NOMO-1 treated with DMSO at 0.1 percent for 48 hours (cell line): Measurements from ENCODE around the gene ZNF845.
"Not testable (repeated sequence)": the region's sequence is repeated elsewhere in the genome, so short reads cannot be mapped to it uniquely, and the experiment has no call there.

Experiments used
- DNase-seq: peaks from one replicate; lab custom pipeline; 2025; ENCODE audit not compliant: unreplicated experiment; lab: John Stamatoyannopoulos, UW

The ZNF845 gene

DNA sequence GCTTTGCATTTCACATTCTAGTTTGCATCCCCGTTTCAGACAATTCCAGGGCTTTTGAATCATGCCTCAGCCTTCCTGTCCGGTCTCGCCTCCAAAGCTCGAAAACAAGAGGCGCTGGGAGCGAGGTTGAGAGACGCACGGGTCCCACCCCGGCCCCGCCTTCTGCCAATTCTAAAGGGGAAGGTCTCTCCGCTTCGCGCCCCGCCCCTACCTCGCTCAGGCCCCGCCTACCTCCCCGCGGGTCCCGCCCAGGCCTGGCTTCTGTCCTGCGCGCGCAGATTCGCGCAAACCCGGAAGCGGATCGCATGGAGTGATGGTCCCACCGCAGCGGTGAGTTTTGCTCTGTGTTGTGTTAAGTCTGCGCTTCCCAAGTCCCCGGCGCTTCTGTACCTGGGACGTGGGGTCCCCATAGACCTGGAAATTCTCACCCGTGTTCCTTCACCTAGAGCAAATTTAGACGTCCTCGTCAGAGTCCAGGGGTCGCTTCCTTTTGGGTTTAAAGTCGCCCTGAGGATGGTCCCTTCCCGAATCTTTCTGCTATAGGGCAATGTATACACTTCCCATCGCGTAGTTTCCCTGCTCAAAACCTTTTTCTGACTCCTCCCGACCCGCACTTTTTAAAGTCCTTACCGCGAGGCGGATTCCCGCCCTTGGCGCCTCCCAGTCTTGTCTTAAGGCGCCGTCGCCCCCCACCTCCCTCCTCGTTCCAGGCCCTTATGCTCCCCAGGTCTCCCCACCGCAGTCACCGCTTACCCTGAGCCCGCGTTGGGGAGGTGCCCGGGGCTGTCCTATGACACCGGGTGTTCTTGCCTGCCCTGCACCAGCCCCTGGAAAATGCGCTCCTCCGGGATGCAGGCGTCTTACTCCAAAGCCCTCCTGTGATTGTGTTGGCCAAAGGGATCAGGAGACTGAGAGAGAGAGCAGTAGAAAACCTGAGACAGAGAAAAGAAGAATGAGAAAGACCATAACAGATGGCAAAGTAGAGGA lies at the start of gene ZNF845:
Gene ZNF845 (plus strand): TSS at position 287 of the 987 bp plus-strand sequence. CDS start 7,559 bp downstream, outside the sequence.
- peak; percentile 82 for DNase-seq

DNA sequence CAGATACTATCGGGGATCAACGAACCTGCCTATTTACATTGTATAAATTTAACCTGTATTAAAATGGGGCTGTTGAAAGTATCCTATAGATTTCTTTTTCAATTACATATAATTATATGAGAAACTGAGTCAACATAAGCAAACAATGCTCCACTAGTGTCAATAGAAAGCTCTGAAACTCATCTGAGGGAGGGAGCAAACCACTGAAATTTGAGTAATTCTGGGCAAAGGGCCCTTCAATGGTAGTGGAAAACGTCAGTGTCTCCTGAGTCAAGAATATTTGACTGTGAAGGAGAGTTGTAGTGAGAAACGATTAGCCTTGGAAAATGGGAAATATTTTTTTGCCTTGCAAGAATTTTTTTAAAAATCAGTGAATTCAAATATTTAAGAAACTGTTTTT lies 48.5 kb upstream of the ZNF845 start:
- DNase-seq, result no peak

DNA sequence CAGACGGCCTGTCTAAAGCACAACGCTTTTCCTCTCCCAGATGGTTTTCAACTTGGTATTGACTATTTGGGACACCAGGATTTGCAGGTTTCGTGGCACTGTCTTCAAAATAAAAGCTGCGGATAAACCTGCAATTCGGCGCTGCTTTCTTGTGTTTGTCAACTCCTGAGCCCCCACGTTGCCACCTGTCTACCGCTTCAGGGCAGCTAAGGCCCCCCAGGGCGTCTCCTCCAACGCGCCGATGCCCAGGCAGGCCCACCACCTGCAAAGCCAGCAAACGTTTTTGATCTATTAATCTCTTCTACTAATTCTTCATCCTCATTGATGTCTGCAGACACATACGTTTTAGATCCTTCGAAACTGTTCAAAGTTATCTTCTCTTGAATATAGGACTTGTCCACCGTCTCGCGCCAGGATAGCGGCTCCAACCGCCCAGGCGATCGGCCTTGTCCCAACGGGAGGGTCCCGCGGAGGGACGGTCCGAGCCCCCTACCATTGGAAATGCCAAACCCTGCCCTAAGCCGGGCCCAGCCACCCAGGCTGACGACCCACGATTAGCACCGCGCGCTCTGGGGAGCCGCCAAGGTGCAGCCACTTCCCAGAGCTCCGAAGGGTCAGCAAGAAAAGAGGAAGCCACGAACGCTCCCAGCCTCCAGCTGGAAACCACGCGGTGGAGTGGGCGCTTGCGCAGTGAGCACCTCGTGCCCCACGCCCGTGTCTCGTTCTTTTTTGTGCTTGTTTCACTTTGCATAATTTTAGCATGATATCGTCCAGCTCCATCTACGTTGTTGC lies 42.6 kb upstream of the ZNF845 start:
- DNase-seq, result no peak

- DNase-seq, result no peak
Measured at GRCh38 chr19:53294786-53295441, 38.6 kb upstream of the ZNF845 start.

- DNase-seq, result not testable (repeated sequence)
Measured at GRCh38 chr19:53301341-53301740, 32.2 kb upstream of the ZNF845 start.

- DNase-seq, result no peak
Measured at GRCh38 chr19:53308339-53308811, 25.2 kb upstream of the ZNF845 start.

DNA sequence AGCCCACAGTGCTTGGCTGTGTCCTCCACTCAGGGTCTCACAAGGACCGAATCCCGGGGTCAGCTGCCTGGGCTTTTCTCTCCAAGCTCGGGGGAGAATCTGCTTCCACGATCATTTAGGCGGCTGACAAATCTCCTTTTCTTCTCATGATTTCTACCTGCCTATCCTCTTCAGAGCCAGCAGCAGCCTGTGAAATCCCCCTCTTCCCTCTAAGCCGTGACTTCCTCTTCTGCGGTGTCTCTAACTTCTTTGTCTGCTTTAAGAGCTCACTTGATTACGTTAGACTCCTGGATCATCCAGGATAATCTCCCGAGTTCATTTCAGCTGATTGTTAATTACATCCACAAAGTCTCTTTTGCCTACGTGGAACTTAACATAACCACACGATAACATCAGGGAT lies 22.5 kb upstream of the ZNF845 start:
- no peak for DNase-seq

DNA sequence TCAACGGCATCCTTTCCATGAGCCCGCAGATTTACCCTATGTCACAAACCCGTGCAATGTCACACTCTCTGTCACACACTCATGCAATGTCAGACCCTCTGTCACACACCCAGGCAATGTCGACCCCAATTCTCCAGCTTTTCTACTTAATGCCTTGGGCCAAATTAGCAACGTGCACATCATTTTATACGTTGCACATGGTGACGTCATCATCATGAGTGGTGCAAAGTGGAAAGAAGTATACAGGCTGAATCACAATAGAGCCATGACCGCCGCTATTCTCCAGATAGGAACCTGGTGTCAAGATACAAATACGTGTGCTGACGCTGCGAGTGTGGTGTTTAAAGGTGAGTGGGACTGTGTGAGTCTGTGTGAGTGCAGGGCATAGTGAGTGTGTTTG lies 21.7 kb upstream of the ZNF845 start:
- DNase-seq, result no peak

- DNase-seq, result no peak
Measured at GRCh38 chr19:53328967-53329366, 4.6 kb upstream of the ZNF845 start.

GRCh38 chr19:53332484-53332883 lies 1.1 kb upstream of the ZNF845 start:
- DNase-seq, result no peak

GRCh38 chr19:53333066-53333462 lies 485 bp upstream of the ZNF845 start:
- no peak for DNase-seq

DNA sequence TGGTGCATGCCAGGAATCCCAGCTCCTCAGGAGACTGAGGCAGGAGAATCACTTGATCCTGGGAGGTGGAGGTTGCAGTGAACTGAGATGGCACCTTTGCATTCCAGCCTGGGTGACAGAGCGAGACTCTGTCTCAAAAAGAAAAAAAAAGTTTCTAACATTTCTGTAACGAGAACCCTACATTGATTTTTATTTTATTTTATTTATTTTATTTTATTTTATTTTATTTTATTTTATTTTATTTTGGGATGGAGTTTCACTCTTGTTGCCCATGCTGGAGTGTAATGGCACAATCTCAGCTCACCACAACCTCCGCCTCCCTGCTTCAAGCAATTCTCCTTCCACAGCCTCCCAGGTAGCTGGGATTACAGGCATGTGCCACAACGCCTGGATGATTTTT lies 10.9 kb downstream of the ZNF845 start:
- not testable (repeated sequence) for DNase-seq

DNA sequence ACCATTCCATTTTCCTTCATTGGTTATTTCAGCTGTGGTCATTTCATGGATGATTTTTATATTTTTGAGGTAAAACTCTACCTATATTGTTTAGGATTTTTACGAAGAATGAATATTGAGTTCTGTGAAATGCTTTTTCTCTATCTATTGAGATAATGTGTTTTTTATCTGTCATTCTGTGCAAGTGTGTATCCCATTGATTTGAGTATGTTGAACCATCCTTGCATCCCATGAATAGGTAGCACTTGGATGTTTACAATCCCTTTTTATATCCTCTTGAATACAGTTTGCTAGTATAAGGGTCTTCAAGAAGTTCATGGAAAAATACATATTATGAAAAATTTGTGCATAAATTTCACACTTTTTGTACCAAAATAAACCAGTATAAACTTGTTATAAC lies 22.2 kb downstream of the ZNF845 start:
- DNase-seq, result no peak

GRCh38 chr19:53357821-53358581 lies 24.5 kb downstream of the ZNF845 start:
- DNase-seq, result no peak

DNA sequence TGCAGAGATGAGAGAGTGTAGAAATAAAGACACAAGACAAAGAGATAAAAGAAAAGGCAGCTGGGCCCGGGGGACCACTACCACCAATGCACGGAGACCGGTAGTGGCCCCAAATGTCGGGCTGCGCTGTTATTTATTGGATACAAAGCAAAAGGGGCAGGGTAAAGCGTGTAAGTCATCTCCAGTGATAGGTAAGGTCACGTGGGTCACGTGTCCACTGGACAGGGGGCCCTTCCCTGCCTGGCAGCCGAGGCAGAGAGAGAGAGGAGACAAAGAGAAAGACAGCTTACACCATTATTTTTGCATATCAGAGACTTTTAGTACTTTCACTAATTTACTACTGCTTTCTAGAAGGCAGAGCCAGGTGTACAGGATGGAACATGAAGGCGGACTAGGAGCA lies 26.5 kb downstream of the ZNF845 start:
- DNase-seq, result not testable (repeated sequence)

GRCh38 chr19:53365134-53365898 lies 31.8 kb downstream of the ZNF845 start, which contains the start of gene ZNF525:
Gene ZNF525 (plus strand): TSS chr19:53365705. CDS start chr19:53372282, 6,577 bp downstream.
- peak; percentile 84 for DNase-seq

DNA sequence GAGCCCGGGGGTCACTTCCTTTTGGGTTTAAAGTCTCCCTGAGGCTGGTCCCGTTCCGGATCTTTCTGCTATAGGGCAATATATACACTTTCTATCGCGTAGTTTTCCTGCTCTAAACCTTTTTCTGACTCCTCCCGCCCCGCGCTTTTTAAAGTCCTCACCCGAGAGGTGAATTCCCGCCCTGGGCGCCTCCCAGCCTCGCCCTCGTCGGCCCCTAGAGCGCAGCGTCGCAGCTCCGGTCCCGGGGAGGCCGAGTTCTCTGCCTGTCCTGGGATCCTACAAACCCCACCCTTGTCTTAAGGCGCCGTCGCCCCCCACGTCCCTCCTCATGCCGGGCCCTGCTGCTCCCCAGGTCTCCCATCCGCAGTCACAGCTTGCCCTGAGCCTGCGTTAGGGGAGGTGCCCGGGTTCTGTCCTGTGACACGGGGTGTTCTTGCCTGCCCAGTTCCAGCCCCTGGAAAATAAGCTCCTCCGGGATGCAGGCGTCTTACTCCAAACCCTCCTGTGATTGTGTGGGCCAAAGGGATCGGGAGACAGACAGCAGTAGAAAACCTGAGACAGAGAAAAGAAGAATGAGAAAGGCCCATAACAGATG lies 32.4 kb downstream of the ZNF845 start:
- peak; percentile 56 for DNase-seq

GRCh38 chr19:53372196-53372595 lies 38.6 kb downstream of the ZNF845 start:
- DNase-seq, result no peak

- DNase-seq, result no peak
Measured at GRCh38 chr19:53374288-53374687, 40.7 kb downstream of the ZNF845 start.
